Panc1 (cell line): ENCODE data around the gene FOXB2.

Experiments
- CTCF ChIP-seq: fragments of 450-650 bp; IDR thresholded peaks from 2 replicates; pipeline ENCODE4 v1.5.1; 2017; ENCODE audit warnings: mild to moderate bottlenecking
- POLR2AphosphoS5 ChIP-seq: IDR thresholded peaks from 2 replicates; pipeline ENCODE4 v1.6.1; 2012; ENCODE audit warnings: mild to moderate bottlenecking, low read depth, low read length, moderate library complexity
- SIN3A ChIP-seq: IDR thresholded peaks from 2 replicates; pipeline ENCODE4 v1.6.1; 2012; ENCODE audit warnings: low read depth, mild to moderate bottlenecking, low read length, moderate library complexity, borderline replicate concordance; ENCODE audit not compliant: insufficient read depth
- TCF7L2 ChIP-seq: IDR thresholded peaks from 2 replicates; pipeline ENCODE4 v1.6.1; 2011; ENCODE audit warnings: mild to moderate bottlenecking, low read depth, low read length, inconsistent platforms

GRCh38 chr9:77021291-77021894 lies 1.9 kb downstream of the FOXB2 start:
- no peak for TF ChIP-seq CTCF
- TF ChIP-seq POLR2AphosphoS5, result no peak
- TF ChIP-seq TCF7L2, result no peak
- no peak for TF ChIP-seq SIN3A
